G401 (cell line): ENCODE data around the gene ALPP. TPM values are rescaled to one million over a fixed set of nuclear protein-coding genes. Genes with fewer than 3 reads are reported as not detected.
"Not testable (repeated sequence)": the region's sequence is repeated elsewhere in the genome, so short reads cannot be mapped to it uniquely, and the experiment has no call there.

Experiments
- DNase-seq: peaks from one replicate; pipeline ENCODE4 v3.0.0-alpha.2; 2015; ENCODE audit warnings: low spot score
- in situ Hi-C: cut with HindIII; loops from 2 replicates; pipeline ENCODE4 v1.10.0; 2016; ENCODE audit warnings: low sequenced_read_pairs, mixed read lengths
- total RNA-seq: library from RNA; depleted of rRNA; stranded (reverse); fragments of >200 nt; shearing (Covaris generic); gene quantifications from 2 replicates; pipeline ENCODE4 v1.2.3, GENCODE V29; 2014

ALPP gene
- total RNA-seq, 1 experiment from 2014 or later: 6.2 TPM

- in situ Hi-C loops: no loop called here
- no peak for DNase-seq
Measured at GRCh38 chr2:232376260-232376659, 2.3 kb upstream of the ALPP start.

DNA sequence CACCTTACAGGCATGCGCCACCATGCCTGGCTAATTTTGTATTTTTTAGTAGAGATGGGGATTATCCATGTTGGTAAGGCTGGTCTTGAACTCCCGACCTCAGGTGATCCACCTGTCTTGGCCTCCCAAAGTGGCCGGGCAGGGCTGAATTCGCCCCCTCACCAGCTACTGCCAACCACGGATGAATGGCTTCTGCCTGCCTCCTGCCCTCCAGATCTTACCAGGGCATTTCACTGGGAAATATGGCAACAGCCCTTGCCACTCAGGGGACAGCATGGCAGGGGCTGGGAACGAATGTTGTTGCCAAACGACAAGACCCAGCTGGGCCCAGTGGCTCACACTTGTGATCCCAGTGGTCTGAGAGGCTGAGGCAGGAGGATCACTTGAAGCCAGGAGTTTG is 1.8 kb upstream of the ALPP start:
- DNase-seq: no peak
- in situ Hi-C loops: no loop called here

DNA sequence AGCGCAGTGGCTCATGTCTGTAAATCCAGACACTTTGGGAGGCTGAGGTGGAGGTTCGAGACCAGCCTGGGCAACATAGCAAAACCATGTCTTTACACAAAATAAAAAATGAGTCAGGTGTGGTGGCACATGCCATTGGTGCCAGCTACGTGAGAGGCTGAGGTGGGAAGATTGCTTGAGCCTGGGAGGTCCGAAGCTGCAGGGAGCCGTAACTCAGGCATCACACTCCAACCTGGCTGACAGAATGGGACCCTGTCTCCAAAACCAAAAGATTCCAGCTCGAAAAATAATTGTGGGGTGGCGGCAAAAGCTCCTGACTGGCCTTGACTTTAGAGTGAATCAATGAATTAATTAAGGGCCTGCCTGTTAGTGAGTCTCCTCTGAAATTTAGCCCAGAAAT is 1.2 kb upstream of the ALPP start:
- in situ Hi-C loops: no loop called here
- DNase-seq: no peak

DNA sequence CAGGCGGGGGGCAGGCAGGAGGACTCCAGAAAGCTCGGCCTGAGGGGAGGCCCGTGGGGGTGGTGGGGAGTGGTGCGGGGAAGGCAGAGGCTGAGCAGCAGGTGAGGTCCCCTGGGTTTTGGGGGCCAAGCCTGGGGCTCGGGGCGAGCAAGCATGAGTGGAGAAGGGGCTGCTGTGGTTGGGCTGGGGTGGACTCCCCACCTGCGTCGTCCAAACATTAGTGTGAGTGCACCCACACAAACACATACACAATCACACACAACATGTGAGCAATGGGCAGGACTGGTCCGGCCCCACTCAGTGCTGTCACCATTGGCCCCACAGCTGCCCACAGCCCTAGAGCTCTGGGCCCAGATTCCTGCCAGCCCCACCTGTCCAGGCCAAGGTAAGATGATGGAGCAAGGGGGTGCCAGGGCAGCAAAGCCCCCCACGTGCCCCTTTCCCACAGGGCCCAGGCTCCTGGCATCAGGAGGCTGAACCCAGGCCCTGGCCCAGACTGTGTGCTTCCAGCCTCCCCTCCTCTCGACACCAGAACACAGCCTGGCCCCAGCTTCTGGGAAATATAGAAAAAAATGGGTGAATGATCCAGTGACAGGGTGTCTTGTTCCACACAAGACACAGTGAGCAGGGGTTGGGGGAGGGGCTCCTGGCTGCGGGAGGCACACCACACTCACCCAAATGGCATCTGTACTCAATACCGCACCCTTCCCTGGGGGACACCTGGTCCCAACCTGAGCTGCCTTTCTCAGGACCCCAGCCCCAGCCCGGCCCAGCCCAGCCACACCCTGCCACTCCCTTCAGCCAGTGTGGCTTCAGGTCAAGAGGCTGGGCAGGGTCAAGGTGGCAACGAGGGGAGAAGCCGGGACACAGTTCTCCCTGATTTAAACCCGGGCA is 463 bp upstream of the ALPP start:
- in situ Hi-C loops: no loop called here
- no peak for DNase-seq

DNA sequence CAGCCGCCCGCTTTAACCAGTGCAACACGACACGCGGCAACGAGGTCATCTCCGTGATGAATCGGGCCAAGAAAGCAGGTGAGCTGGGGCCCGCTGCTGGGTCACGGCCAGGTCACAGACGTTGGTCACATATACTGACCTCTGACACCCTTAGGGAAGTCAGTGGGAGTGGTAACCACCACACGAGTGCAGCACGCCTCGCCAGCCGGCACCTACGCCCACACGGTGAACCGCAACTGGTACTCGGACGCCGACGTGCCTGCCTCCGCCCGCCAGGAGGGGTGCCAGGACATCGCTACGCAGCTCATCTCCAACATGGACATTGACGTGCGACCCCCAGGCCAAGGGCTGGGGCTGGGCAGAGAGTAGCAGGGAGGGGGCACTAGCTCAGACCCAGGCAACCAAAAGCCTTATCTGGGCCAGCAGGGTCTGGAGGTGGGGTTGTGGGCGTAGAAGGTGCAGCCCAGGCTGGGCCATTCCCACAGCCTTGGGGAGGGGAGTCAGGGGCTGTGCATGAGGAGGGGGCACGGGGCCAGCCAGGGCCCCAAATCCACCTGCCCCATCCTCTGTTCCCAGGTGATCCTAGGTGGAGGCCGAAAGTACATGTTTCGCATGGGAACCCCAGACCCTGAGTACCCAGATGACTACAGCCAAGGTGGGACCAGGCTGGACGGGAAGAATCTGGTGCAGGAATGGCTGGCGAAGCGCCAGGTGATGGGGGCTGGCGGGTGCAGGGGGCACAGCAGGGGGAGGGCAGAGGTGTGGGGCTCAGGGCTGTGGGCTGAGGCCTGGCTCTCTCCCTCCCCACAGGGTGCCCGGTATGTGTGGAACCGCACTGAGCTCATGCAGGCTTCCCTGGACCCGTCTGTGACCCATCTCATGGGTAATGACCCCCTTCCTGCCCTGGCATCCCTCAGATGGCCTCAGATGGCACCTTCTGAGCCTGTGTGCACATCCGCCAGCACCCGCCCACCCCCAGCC is 1.3 kb downstream of the ALPP start:
- in situ Hi-C loops, DNase-seq: not testable (repeated sequence)

DNA sequence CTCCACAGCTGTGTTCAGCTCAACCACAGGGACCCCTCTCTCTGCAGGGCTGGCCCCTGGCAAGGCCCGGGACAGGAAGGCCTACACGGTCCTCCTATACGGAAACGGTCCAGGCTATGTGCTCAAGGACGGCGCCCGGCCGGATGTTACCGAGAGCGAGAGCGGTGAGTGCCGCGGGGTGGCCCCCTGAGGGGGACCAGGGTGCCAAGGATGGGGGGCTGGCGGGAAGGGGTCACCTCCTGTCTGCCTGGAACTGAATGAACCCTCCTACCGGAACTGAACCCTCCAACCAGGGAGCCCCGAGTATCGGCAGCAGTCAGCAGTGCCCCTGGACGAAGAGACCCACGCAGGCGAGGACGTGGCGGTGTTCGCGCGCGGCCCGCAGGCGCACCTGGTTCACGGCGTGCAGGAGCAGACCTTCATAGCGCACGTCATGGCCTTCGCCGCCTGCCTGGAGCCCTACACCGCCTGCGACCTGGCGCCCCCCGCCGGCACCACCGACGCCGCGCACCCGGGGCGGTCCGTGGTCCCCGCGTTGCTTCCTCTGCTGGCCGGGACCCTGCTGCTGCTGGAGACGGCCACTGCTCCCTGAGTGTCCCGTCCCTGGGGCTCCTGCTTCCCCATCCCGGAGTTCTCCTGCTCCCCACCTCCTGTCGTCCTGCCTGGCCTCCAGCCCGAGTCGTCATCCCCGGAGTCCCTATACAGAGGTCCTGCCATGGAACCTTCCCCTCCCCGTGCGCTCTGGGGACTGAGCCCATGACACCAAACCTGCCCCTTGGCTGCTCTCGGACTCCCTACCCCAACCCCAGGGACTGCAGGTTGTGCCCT is 2.9 kb downstream of the ALPP start:
- DNase-seq: not testable (repeated sequence)

GRCh38 chr2:232382331-232383225 is 4.0 kb downstream of the ALPP start:
- in situ Hi-C loops: no loop called here
- no peak for DNase-seq

More for the DNA sequence above, 2.9 kb downstream of the ALPP start:
- in situ Hi-C loops: not testable (repeated sequence)

DNA sequence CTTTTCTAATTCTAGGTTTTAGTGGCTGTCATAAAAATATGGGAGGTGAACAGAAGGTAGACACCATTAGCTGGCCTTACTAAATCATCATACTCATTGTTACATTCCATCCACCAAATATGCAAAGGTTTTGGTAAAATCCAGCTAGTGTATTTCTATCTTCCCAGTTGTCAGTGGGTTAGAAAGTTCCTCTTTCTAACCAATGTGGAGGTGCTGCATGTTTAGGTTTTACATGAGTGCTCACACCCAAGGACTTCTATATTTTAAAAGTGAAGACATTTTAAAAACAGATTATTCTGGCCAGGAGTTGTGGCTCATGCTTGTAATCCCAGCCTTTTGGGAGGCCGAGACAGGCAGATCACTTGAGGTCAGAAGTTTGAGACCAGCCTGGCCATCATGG is 5.9 kb downstream of the ALPP start:
- in situ Hi-C loops: no loop called here
- no peak for DNase-seq

- DNase-seq, in situ Hi-C loops: not testable (repeated sequence)
Measured at GRCh38 chr2:232385058-232385457, 6.5 kb downstream of the ALPP start.

- in situ Hi-C loops: no loop called here
- peak; percentile 34 for DNase-seq
Measured at GRCh38 chr2:232385660-232386489, 7.3 kb downstream of the ALPP start.

DNA sequence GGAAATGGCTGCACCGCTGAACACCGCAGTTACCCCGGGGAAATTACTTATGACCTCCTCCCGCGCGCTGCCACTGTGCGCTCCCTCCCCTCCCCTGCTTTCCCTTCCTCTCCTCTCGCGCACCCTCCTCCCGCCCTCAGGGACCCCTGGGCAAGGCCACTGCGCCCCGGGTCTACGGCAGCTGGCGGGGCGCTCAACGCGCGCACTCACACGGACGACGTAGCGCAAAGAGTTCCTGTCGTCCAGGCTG is 7.9 kb downstream of the ALPP start:
- in situ Hi-C loops: no loop called here
- no peak for DNase-seq

DNA sequence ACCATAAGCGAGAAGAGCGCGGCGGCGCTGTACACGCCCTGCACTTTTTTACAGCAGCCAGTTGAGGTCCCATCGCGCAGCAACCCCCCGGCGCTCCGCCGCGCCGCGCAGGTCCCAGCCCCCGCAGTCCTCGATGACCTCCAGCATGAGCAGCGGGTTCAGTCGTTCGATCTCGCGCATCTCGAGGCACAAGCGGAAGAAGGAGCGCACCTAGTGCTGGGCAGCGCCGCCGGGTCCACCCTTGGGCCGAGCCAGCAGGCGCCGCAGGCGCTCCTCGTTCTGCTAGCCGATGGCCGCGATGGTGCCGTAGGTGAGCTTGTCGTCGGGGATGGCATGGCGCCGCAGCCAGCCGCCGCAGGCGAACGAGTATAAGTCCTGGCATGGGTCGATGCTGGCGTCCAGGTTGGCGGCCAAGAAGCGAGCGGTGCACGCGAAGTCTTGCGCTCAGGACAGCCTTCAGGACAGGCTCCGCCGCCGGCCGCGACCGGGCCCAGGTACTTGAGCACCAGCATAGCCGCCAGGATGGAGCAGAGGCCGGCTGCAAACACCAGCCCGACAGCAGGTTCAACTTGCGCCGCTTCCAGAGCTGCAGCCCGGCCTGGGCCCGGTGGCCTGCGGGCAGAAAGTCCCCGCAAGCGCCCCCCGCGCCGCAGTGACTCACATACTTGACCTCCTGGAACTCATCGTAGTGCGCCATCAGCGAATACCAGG is 8.3 kb downstream of the ALPP start:
- in situ Hi-C loops: no loop called here
- DNase-seq: no peak

GRCh38 chr2:232387451-232388171 is 9.1 kb downstream of the ALPP start:
- no peak for DNase-seq

GRCh38 chr2:232388324-232388891 is 9.9 kb downstream of the ALPP start:
- in situ Hi-C loops: no loop called here
- DNase-seq: no peak

More at GRCh38 chr2:232387451-232388171, 9.1 kb downstream of the ALPP start:
- in situ Hi-C loops: no loop called here

- DNase-seq: peak; percentile 10
- in situ Hi-C loops: no loop called here
Measured at GRCh38 chr2:232389327-232389726, 10.8 kb downstream of the ALPP start.

DNA sequence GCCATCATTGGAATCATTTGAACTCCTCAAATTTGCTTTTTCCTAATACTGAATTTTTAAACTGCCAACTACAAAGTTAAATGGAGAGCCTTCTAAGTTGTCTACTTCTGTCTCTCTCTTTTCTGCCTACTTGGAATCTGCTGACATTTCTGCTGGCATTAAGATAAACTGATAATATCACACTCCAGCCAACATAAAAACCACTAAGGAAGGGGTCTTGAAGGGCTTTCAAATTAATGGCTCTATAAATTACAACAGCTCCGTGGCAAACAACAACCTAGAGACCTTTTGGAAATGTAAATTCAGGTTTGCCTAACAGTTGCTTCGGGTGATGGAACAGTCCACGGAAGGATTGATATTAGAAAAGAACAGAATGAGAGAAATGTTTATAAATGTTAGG is 12.1 kb downstream of the ALPP start:
- DNase-seq: no peak
- in situ Hi-C loops: no loop called here
